ENCODE measurements around the gene SEMA7A. TPM values are rescaled to one million over a fixed set of nuclear protein-coding genes. Genes with fewer than 3 reads are reported as not detected.

The SEMA7A gene
- total and polyA plus RNA-seq, 9 of the 15 experiments (the other 6 are each of a cell fraction or from before 2014, with no cell fraction given): 0.04 to 8.2 (median 5.4) TPM; not detected in 1

GRCh38 chr15:74419432-74419831 is 14.3 kb downstream of the SEMA7A start:
- no peak overlapping the region for H3K4me3 ChIP-seq
- DNase-seq (ENCODE audit: extremely low read depth in 1 of 4, low spot score in 3 of 4) (no peak), FAIRE-seq (no peak), ATAC-seq (no peak)
- peaks cover 37 to 64% of the 10 kb centered on the region in 2 experiments for H3K4me1 ChIP-seq (replicated peaks in 1 of 2; ENCODE audit: control insufficient read depth in 2 of 2, insufficient read depth in 2 of 2, low read length in 2 of 2)
- peaks cover 8% of the 10 kb centered on the region for H3K9me1 ChIP-seq (ENCODE audit: control insufficient read depth, insufficient read depth, low read length)
- H3K27ac ChIP-seq (ENCODE audit: extremely low read depth, low read depth, low read length): no peak overlapping the region
- H4K20me1 ChIP-seq (replicated peaks; ENCODE audit: control insufficient read depth, insufficient read depth, low read length): peaks cover 19% of the 10 kb centered on the region
- no peaks in the 10 kb centered on the region for H3K9me3 ChIP-seq (replicated peaks; ENCODE audit: control insufficient read depth, insufficient read depth, low read depth, low read length)
- H3K9ac ChIP-seq (ENCODE audit: insufficient read depth in 1 of 2, low read depth in 2 of 2, low read length in 2 of 2): peak overlapping the region in 1 of 2 experiments; percentile 29; a peak in 1 of 4 replicates
- 78% methylated on average over 4 of the region's 4 CpGs for WGBS (ENCODE audit: insufficient coverage, low coverage, missing lambda C conversion rate)
- H3K4me2 ChIP-seq (ENCODE audit: insufficient read depth, low read length): no peak overlapping the region
- H3K27me3 ChIP-seq (ENCODE audit: control insufficient read depth in 2 of 2, insufficient read depth in 2 of 2, low read length in 2 of 2): no peaks in the 10 kb centered on the region
- no peak overlapping the region for H2AFZ ChIP-seq (ENCODE audit: low read depth, low read length)
- POLR2A ChIA-PET: interaction anchor here (0.5 to 1.6 kb wide), 3 partner anchors 10 to 252 kb away, joined by 3 to 5 read pairs (median 4); no protein-coding TSS in a partner anchor
- peaks cover 50% of the 10 kb centered on the region for H3K36me3 ChIP-seq (ENCODE audit: control insufficient read depth, insufficient read depth, low read length)
- CTCF ChIA-PET (ENCODE audit: low intra/inter-chr PET ratio): no interaction called here
- in situ Hi-C loops (cut with MboI) (no loop called here), intact Hi-C loops (cut with micrococcal nuclease) (no loop called here)
- no TSS peak for BruUV-seq (replicated peaks)
- H3K79me2 ChIP-seq (ENCODE audit: control insufficient read depth, insufficient read depth, low read length): peaks cover 60% of the 10 kb centered on the region
- TF ChIP-seq ZNF584 (CRISPR knock-in tag; IDR thresholded peaks at IDR 0.05; ENCODE audit: low read depth) (no peak), ESRRA (IDR thresholded peaks at IDR 0.05; ENCODE audit: borderline replicate concordance, low read depth) (peak; percentile 95), ZBTB1 (CRISPR knock-in tag; IDR thresholded peaks at IDR 0.05; ENCODE audit: borderline replicate concordance, low read depth) (no peak), HMBOX1 (IDR thresholded peaks at IDR 0.05) (no peak), PTBP1 (IDR thresholded peaks at IDR 0.05; ENCODE audit: low read depth, low read length) (0 out of 2 replicates have a peak, but pooled peaks have one; percentile 48), CHAMP1 (IDR thresholded peaks at IDR 0.05) (no peak), KDM1A (IDR thresholded peaks at IDR 0.05) (peak in 1 of 2 experiments; percentile 53; a peak in 2 of 4 replicates), RCOR1 (IDR thresholded peaks at IDR 0.05; ENCODE audit: borderline replicate concordance in 1 of 2, low read depth in 2 of 2, low read length in 2 of 2) (peak in 1 of 2 experiments; percentile 34; a peak in 1 of 4 replicates), RBM25 (IDR thresholded peaks at IDR 0.05; ENCODE audit: low read depth, low read length, severe bottlenecking) (peak; percentile 67), BCOR (IDR thresholded peaks at IDR 0.05) (peak; percentile 75), ADNP (tag; IDR thresholded peaks at IDR 0.05) (peak; percentile 58)
- TF ChIP-seq, protein P1, sequence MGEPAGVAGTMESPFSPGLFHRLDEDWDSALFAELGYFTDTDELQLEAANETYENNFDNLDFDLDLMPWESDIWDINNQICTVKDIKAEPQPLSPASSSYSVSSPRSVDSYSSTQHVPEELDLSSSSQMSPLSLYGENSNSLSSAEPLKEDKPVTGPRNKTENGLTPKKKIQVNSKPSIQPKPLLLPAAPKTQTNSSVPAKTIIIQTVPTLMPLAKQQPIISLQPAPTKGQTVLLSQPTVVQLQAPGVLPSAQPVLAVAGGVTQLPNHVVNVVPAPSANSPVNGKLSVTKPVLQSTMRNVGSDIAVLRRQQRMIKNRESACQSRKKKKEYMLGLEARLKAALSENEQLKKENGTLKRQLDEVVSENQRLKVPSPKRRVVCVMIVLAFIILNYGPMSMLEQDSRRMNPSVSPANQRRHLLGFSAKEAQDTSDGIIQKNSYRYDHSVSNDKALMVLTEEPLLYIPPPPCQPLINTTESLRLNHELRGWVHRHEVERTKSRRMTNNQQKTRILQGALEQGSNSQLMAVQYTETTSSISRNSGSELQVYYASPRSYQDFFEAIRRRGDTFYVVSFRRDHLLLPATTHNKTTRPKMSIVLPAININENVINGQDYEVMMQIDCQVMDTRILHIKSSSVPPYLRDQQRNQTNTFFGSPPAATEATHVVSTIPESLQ (CRISPR knock-in tag; IDR thresholded peaks at IDR 0.05): no peak
- TF ChIP-seq, protein P2, sequence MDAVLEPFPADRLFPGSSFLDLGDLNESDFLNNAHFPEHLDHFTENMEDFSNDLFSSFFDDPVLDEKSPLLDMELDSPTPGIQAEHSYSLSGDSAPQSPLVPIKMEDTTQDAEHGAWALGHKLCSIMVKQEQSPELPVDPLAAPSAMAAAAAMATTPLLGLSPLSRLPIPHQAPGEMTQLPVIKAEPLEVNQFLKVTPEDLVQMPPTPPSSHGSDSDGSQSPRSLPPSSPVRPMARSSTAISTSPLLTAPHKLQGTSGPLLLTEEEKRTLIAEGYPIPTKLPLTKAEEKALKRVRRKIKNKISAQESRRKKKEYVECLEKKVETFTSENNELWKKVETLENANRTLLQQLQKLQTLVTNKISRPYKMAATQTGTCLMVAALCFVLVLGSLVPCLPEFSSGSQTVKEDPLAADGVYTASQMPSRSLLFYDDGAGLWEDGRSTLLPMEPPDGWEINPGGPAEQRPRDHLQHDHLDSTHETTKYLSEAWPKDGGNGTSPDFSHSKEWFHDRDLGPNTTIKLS (IDR thresholded peaks at IDR 0.05; ENCODE audit: borderline replicate concordance, low read depth): no peak

Data from K562 (cell line).